Kidney (tissue), 14 donors: Measurements from ENCODE around the gene ZNF189. TPM values are rescaled to one million over a fixed set of nuclear protein-coding genes. Genes with fewer than 3 reads are reported as not detected.

Experiments used
- DNase-seq, 5 donors: peaks; one replicate each; pipeline ENCODE4 v3.0.0-alpha.2; 2013 to 2020
- FAIRE-seq: peaks from 2 replicates; lab custom pipeline; 2012; peaks lifted over from hg19 to GRCh38; lab: Jason Lieb, UNC
- H3K27ac ChIP-seq, 2 donors: one replicate each; pipeline ENCODE4 v1.7.0; 2013; ENCODE audit warnings: low read depth in 2 of 2, low read length in 2 of 2, inconsistent platforms in 1 of 2
- H3K27me3 ChIP-seq: one replicate; pipeline ENCODE4 v1.7.1; 2013; ENCODE audit warnings: low read length, inconsistent platforms; ENCODE audit not compliant: control insufficient read depth, insufficient read depth
- H3K36me3 ChIP-seq, 3 donors: one replicate each; pipeline versions ENCODE4 v1.7.0 to v1.7.1; 2013; ENCODE audit warnings: low read length in 3 of 3, control low read depth in 1 of 3, inconsistent platforms in 1 of 3; ENCODE audit not compliant: insufficient read depth in 3 of 3, control insufficient read depth in 2 of 3
- H3K4me1 ChIP-seq, 3 donors: one replicate each; pipeline versions ENCODE4 v1.7.0 to v1.7.1; 2013; ENCODE audit warnings: low read length in 3 of 3, inconsistent platforms in 1 of 3, low read depth in 1 of 3; ENCODE audit not compliant: control insufficient read depth in 2 of 3, insufficient read depth in 2 of 3
- H3K4me3 ChIP-seq, 3 donors: one replicate each; pipeline versions ENCODE4 v1.7.0 to v1.8.1; 2013; ENCODE audit warnings: low read length in 3 of 3, control low read depth in 1 of 3, inconsistent platforms in 1 of 3
- H3K9ac ChIP-seq, 3 donors: one replicate each; pipeline versions ENCODE4 v1.7.0 to v1.7.1; 2013; ENCODE audit warnings: low read length in 3 of 3, control low read depth in 1 of 3, inconsistent platforms in 1 of 3
- H3K9me3 ChIP-seq, 3 donors: one replicate each; pipeline versions ENCODE4 v1.7.0 to v1.7.1; 2013; ENCODE audit warnings: low read length in 3 of 3, control low read depth in 1 of 3, inconsistent platforms in 1 of 3; ENCODE audit not compliant: control insufficient read depth in 2 of 3, insufficient read depth in 1 of 3
- CTCF ChIP-seq: IDR thresholded peaks from 3 replicates; pipeline ENCODE4 v1.5.1; 2012; ENCODE audit warnings: mild to moderate bottlenecking, moderate library complexity, borderline replicate concordance; ENCODE audit not compliant: insufficient read depth; ENCODE audit errors: extremely low read depth
- intact Hi-C: fragments of 100-400 bp; cut with DNase I; formaldehyde crosslinking; loops from one replicate; pipeline ENCODE4 v1.11.1; 2022
- polyA plus RNA-seq: library from polyadenylated mRNA; stranded (reverse); fragments of 350-450 nt; fragmentation: Illumina TruSeq; extraction: RNeasy Lipid Tissue Mini Kit (QIAGEN cat#74804); gene quantifications from one replicate; pipeline ENCODE4 v1.2.3, GENCODE V29; 2014; ENCODE audit warnings: low read depth, low replicate concordance; ENCODE audit not compliant: insufficient read depth
- total RNA-seq: library from RNA; stranded (reverse); fragmentation: NEBNext Ultra II Directional; extraction: Animal tissue kit (Norgen Biotek cat#: 25700); gene quantifications from one replicate; pipeline ENCODE4 v1.2.1, GENCODE V29; 2021
- donor health status: control.
- donor health status: control.
- donor health status: control.
- donor health status: control.
- donor health status: control.
- donor health status: DM: yes; HTN: yes; CAD: no.
- donor health status: Normal renal cell carcinoma (clear cell type).

Gene ZNF189
- total and polyA plus RNA-seq, 2 donors from 2014 or later: 13.1 to 22.9 TPM

- peaks cover 0 to 10% (median 0%) of the 10 kb centered on the region in 3 donors for H3K4me1 ChIP-seq
- intact Hi-C loops: no loop called here
- DNase-seq: no peak
- peak overlapping the region in 2 of 3 donors; percentile 53 to 64 for H3K4me3 ChIP-seq
- no peaks in the 10 kb centered on the region for H3K36me3 ChIP-seq
- no peak for TF ChIP-seq CTCF
- H3K9me3 ChIP-seq: no peaks in the 10 kb centered on the region
- H3K9ac ChIP-seq: peak overlapping the region in 1 of 3 donors; percentile 68
- no peak for FAIRE-seq
- H3K27me3 ChIP-seq: no peaks in the 10 kb centered on the region
- H3K27ac ChIP-seq: peak overlapping the region; percentile 62 to 88
Observed at GRCh38 chr9:101442318-101442717, 43.7 kb downstream of the ZNF189 start.

DNA sequence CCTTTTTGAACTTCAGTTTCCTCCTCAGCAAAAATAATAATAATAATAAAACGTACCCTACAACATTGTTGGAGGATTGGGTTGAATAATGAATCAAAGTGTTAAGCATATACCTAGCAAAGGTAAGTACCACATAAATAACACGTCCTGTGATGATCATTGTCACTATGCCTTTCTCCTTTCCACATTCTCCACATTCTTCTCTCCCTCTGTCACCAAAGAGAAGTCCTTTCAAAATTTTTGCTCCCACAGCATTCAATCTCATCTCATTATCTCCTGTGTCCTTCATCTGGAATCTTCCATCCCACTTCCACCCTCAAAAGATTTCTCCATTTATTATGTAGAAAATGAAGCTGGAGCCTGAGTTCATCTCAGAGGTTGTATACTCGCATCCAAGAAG, 44.1 kb downstream of the ZNF189 start:
- DNase-seq (no peak), FAIRE-seq (no peak)
- H3K4me3 ChIP-seq: peak overlapping the region in 1 of 3 donors; percentile 64
- no peaks in the 10 kb centered on the region for H3K27me3 ChIP-seq
- TF ChIP-seq CTCF: no peak
- H3K9me3 ChIP-seq: no peaks in the 10 kb centered on the region
- peaks cover 0 to 7% (median 0%) of the 10 kb centered on the region in 3 donors for H3K4me1 ChIP-seq
- no peak overlapping the region for H3K9ac ChIP-seq
- no peaks in the 10 kb centered on the region for H3K36me3 ChIP-seq
- H3K27ac ChIP-seq: peak overlapping the region; percentile 68 to 88
- intact Hi-C loops: no loop called here

DNA sequence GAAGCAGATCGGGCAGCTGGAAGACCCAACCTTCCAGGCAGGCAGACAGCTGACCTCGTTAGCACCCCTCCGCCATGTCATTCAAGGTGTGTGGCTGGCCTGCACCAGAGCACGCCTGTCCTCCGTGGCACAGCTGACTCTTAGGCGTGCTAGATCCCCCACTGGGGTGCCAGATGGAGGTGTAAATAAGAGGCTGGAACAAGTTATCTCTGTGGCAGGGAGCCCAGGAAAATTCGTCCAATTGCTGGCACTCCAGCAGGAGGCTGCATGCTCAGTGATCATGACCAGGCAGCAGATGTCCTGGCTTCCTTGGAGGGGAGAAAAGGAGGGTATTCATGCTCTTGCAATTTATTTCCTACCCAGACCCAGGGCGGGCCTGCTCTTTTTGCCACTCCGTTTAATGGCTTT, 44.7 kb downstream of the ZNF189 start:
- DNase-seq (peak in 1 of 5 donors; percentile 46), FAIRE-seq (no peak)
- Histone ChIP-seq H3K4me1 (peaks cover 0 to 7% (median 0%) of the 10 kb centered on the region in 3 donors), H3K27me3 (no peaks in the 10 kb centered on the region), H3K9me3 (no peaks in the 10 kb centered on the region), H3K4me3 (peak overlapping the region in 1 of 3 donors; percentile 64), H3K9ac (no peak overlapping the region), H3K36me3 (no peaks in the 10 kb centered on the region), H3K27ac (peak overlapping the region; percentile 68 to 88)
- TF ChIP-seq CTCF: no peak
- intact Hi-C loops: no loop called here
